SK-N-SH (cell line): Measurements from ENCODE around the gene DNM2. TPM values are rescaled to one million over a fixed set of nuclear protein-coding genes. Genes with fewer than 3 reads are reported as not detected.

ENCODE experiments used
- CTCF ChIA-PET: fragments of 300-600, 350-600 bp; formaldehyde crosslinking; extraction: SDS; loops from one replicate; lab custom pipeline; 2021; lab: Yijun Ruan, JAX
- POLR2A ChIA-PET: fragments of 350-600 bp; sonication (Branson Sonifier 250); formaldehyde crosslinking; extraction: SDS; loops from one replicate; lab custom pipeline; 2020; ENCODE audit warnings: antibody characterized with exemption, inconsistent platforms; lab: Yijun Ruan, JAX
- DNase-seq: peaks from one replicate; pipeline ENCODE4 v3.0.0; 2012
- H2AFZ ChIP-seq: fragments of 200-600 bp; sonication (generic); 2 replicates; pipeline ENCODE4 v1.8.1; 2016; ENCODE audit warnings: antibody characterized with exemption, mild to moderate bottlenecking, low read depth
- H3F3A ChIP-seq: fragments of 200-600 bp; sonication (generic); replicated peaks from 2 replicates; pipeline ENCODE3; 2016; ENCODE audit warnings: antibody characterized with exemption, mild to moderate bottlenecking; ENCODE audit not compliant: insufficient read depth
- H3K27ac ChIP-seq, 2 experiments: fragments of 200-500 bp in 1 of 2; fragments of 200-600 bp in 1 of 2; sonication (Bioruptor generic) in 1 of 2; sonication (generic), shearing (Covaris generic) in 1 of 2; 2 replicates each; pipeline versions ENCODE4 v1.5.1 to v1.6.1; 2014 to 2016; ENCODE audit warnings: low read depth in 2 of 2, inconsistent platforms in 1 of 2, low read length in 1 of 2, mild to moderate bottlenecking in 1 of 2, mixed read lengths in 1 of 2
- H3K27me3 ChIP-seq: fragments of 200-600 bp; sonication (generic), shearing (Covaris generic); 2 replicates; pipeline ENCODE4 v1.6.1; 2016; ENCODE audit warnings: mixed run types; ENCODE audit not compliant: insufficient read depth
- H3K36me3 ChIP-seq, 2 experiments: fragments of 200-500 bp in 1 of 2; fragments of 200-600 bp in 1 of 2; sonication (Bioruptor generic) in 1 of 2; sonication (generic) in 1 of 2; replicated peaks in 1 of 2; 2 replicates each; pipeline versions ENCODE3 to v1.5.1; 2014 to 2016; ENCODE audit warnings: low read length in 1 of 2, mild to moderate bottlenecking in 1 of 2; ENCODE audit not compliant: insufficient read depth in 2 of 2, control insufficient read depth in 1 of 2
- H3K4me1 ChIP-seq, 2 experiments: fragments of 200-500 bp in 1 of 2; fragments of 200-600 bp in 1 of 2; sonication (Bioruptor generic) in 1 of 2; sonication (generic), shearing (Covaris generic) in 1 of 2; 2 replicates each; pipeline versions ENCODE4 v1.5.1 to v1.6.1; 2014 to 2016; ENCODE audit warnings: low read depth in 1 of 2, low read length in 1 of 2, mixed run types in 1 of 2; ENCODE audit not compliant: insufficient read depth in 2 of 2, control insufficient read depth in 1 of 2
- H3K4me2 ChIP-seq: fragments of 200-600 bp; sonication (generic), shearing (Covaris generic); 2 replicates; pipeline ENCODE4 v1.6.1; 2017; ENCODE audit warnings: mixed run types
- H3K4me3 ChIP-seq, 2 experiments: fragments of 200-500 bp in 1 of 2; fragments of 200-600 bp in 1 of 2; sonication (Bioruptor generic) in 1 of 2; sonication (generic), shearing (Covaris generic) in 1 of 2; 2 replicates each; pipeline versions ENCODE4 v1.5.1 to v1.8.1; 2014 to 2016; ENCODE audit warnings: low read depth in 2 of 2, inconsistent platforms in 1 of 2, low read length in 1 of 2, mild to moderate bottlenecking in 1 of 2, mixed read lengths in 1 of 2, moderate library complexity in 1 of 2
- H3K79me2 ChIP-seq: fragments of 200-600 bp; sonication (generic); 2 replicates; pipeline ENCODE4 v1.8.1; 2017; ENCODE audit warnings: mild to moderate bottlenecking; ENCODE audit not compliant: insufficient read depth
- H3K9ac ChIP-seq: fragments of 200-600 bp; sonication (generic); 2 replicates; pipeline ENCODE4 v1.6.1; 2017; ENCODE audit warnings: mixed run types
- H3K9me2 ChIP-seq: fragments of 200-600 bp; sonication (generic); 2 replicates; pipeline ENCODE4 v1.6.1; 2017; ENCODE audit warnings: mixed run types
- H3K9me3 ChIP-seq: fragments of 200-600 bp; sonication (generic); 2 replicates; pipeline ENCODE4 v1.6.1; 2017; ENCODE audit warnings: mixed run types, mild to moderate bottlenecking, moderate library complexity
- H4K20me1 ChIP-seq: fragments of 200-600 bp; sonication (generic); 2 replicates; pipeline ENCODE4 v1.6.1; 2017; ENCODE audit warnings: mild to moderate bottlenecking, mixed run types; ENCODE audit not compliant: insufficient read depth
- CHD2 ChIP-seq: fragments of 150-350 bp; IDR thresholded peaks from 2 replicates; pipeline ENCODE4 v1.6.1; 2018; ENCODE audit warnings: low read length; ENCODE audit not compliant: partially characterized antibody
- CTCF ChIP-seq: fragments of 200-600 bp; sonication (generic); IDR thresholded peaks from 2 replicates; pipeline ENCODE4 v1.6.1; 2017; ENCODE audit warnings: antibody characterized with exemption, mild to moderate bottlenecking, moderate library complexity
- FOXM1 ChIP-seq: IDR thresholded peaks from 2 replicates; pipeline ENCODE4 v1.4.0; 2012; ENCODE audit warnings: low read depth, mild to moderate bottlenecking
- IRF3 ChIP-seq: fragments of 150-350 bp; IDR thresholded peaks from 2 replicates; pipeline ENCODE4 v1.6.1; 2016; ENCODE audit warnings: mild to moderate bottlenecking, low read depth, low read length
- JUND ChIP-seq: IDR thresholded peaks from 2 replicates; pipeline ENCODE4 v1.4.0; 2012
- MAX ChIP-seq: IDR thresholded peaks from 2 replicates; pipeline ENCODE4 v1.4.0; 2012; ENCODE audit warnings: low read depth
- MEF2A ChIP-seq: IDR thresholded peaks from 2 replicates; pipeline ENCODE4 v1.4.0; 2012; ENCODE audit warnings: low read depth, borderline replicate concordance
- MXI1 ChIP-seq: IDR thresholded peaks from 2 replicates; pipeline ENCODE4 v1.6.1; 2012; ENCODE audit warnings: mild to moderate bottlenecking, low read depth, low read length, improper control_type of control experiment
- NFIC ChIP-seq: IDR thresholded peaks from 2 replicates; pipeline ENCODE4 v1.4.0; 2012; ENCODE audit warnings: borderline replicate concordance
- PBX3 ChIP-seq: IDR thresholded peaks from 2 replicates; pipeline ENCODE4; 2012
- RAD21 ChIP-seq: IDR thresholded peaks from 2 replicates; pipeline ENCODE4 v1.6.1; 2012; ENCODE audit warnings: mild to moderate bottlenecking, low read length
- RCOR1 ChIP-seq: fragments of 150-350 bp; IDR thresholded peaks from 2 replicates; pipeline ENCODE4 v1.6.1; 2017; ENCODE audit warnings: antibody characterized with exemption, low read length
- REST ChIP-seq: IDR thresholded peaks from 2 replicates; pipeline ENCODE4 v1.6.1; 2012; ENCODE audit warnings: mild to moderate bottlenecking, low read depth, low read length, moderate library complexity
- RXRA ChIP-seq: IDR thresholded peaks from 2 replicates; pipeline ENCODE4 v1.4.0; 2012; ENCODE audit warnings: low read depth, mild to moderate bottlenecking, borderline replicate concordance
- SMC3 ChIP-seq: IDR thresholded peaks from 2 replicates; pipeline ENCODE4 v1.6.1; 2012; ENCODE audit warnings: low read depth, low read length, improper control_type of control experiment
- TAF1 ChIP-seq: IDR thresholded peaks from 2 replicates; pipeline ENCODE4 v1.6.1; 2012; ENCODE audit warnings: low read depth, mild to moderate bottlenecking, low read length, moderate library complexity, borderline replicate concordance
- TEAD4 ChIP-seq: IDR thresholded peaks from 2 replicates; pipeline ENCODE4 v1.4.0; 2012; ENCODE audit warnings: mild to moderate bottlenecking, borderline replicate concordance; ENCODE audit not compliant: insufficient read depth
- USF1 ChIP-seq: IDR thresholded peaks from 2 replicates; pipeline ENCODE4 v1.4.0; 2012; ENCODE audit warnings: low read depth, borderline replicate concordance
- USF2 ChIP-seq: fragments of 150-350 bp; IDR thresholded peaks from 2 replicates; pipeline ENCODE4 v1.6.1; 2017; ENCODE audit warnings: antibody characterized with exemption, low read length, low read depth, borderline replicate concordance
- WGBS: methylation state at CpG from one replicate; pipeline ENCODE4 v1.1.6; 2017; ENCODE audit warnings: low lambda C conversion rate; 5-methylcytosine and 5-hydroxymethylcytosine counted together
- polyA plus RNA-seq, 3 experiments: library from polyadenylated mRNA; depleted of rRNA; stranded (reverse); fragments of >200 nt; gene quantifications; 2 replicates each; pipeline ENCODE4 v1.2.3, GENCODE V29; 2012

The DNM2 gene
- polyA plus RNA-seq, 1 of the 3 experiments (the other 2 are of a cell fraction): 52.5 TPM

GRCh38 chr19:10747271-10747670 is 29.4 kb downstream of the DNM2 start:
- Histone ChIP-seq H3K4me3 (no peak overlapping the region), H3K27ac (no peak overlapping the region), H3K9ac (no peak overlapping the region), H4K20me1 (peaks cover 98% of the 10 kb centered on the region), H3K9me3 (no peaks in the 10 kb centered on the region), H3K4me2 (no peak overlapping the region), H3K27me3 (no peaks in the 10 kb centered on the region), H3K79me2 (peaks cover 97% of the 10 kb centered on the region), H3K9me2 (no peaks in the 10 kb centered on the region), H3K36me3 (no peaks in the 10 kb centered on the region), H3K4me1 (peaks cover 9 to 38% of the 10 kb centered on the region in 2 experiments; a peak in 3 of 4 replicates), H3F3A (peaks cover 6% of the 10 kb centered on the region), H2AFZ (no peak overlapping the region)
- no peak for TF ChIP-seq USF2
- no peak for TF ChIP-seq RXRA
- TF ChIP-seq MAX: no peak
- TF ChIP-seq USF1: no peak
- no peak for TF ChIP-seq RAD21
- no peak for TF ChIP-seq PBX3
- TF ChIP-seq JUND: no peak
- no peak for TF ChIP-seq MEF2A
- TF ChIP-seq IRF3: no peak
- TF ChIP-seq SMC3: no peak
- no peak for TF ChIP-seq NFIC
- no peak for TF ChIP-seq MXI1
- TF ChIP-seq RCOR1: no peak
- TF ChIP-seq FOXM1: no peak
- TF ChIP-seq TAF1: no peak
- 87% methylated on average over 6 of the region's 6 CpGs for WGBS
- ChIA-PET CTCF (interaction anchor here (0.6 kb wide), 1 partner anchor 19 kb away, joined by 3 read pairs; no protein-coding TSS in a partner anchor), POLR2A (no interaction called here)
- DNase-seq: no peak

- DNase-seq: no peak
- Histone ChIP-seq H3K4me3 (no peak overlapping the region), H3K4me1 (peaks cover 9 to 38% of the 10 kb centered on the region in 2 experiments; a peak in 3 of 4 replicates), H3K27ac (no peak overlapping the region; a peak in 1 of 4 replicates), H3K79me2 (peaks cover 97% of the 10 kb centered on the region), H3K27me3 (no peaks in the 10 kb centered on the region), H3K4me2 (no peak overlapping the region), H3K9me2 (no peaks in the 10 kb centered on the region), H3K36me3 (no peaks in the 10 kb centered on the region), H4K20me1 (peaks cover 98% of the 10 kb centered on the region), H3F3A (peaks cover 6% of the 10 kb centered on the region), H3K9ac (no peak overlapping the region), H2AFZ (no peak overlapping the region), H3K9me3 (no peaks in the 10 kb centered on the region)
- CTCF ChIA-PET: interaction anchor here (0.6 kb wide), 1 partner anchor 20 kb away, joined by 3 read pairs; no protein-coding TSS in a partner anchor
- WGBS: 87% methylated on average over 8 of the region's 8 CpGs
- POLR2A ChIA-PET: no interaction called here
- TF ChIP-seq NFIC (no peak), TAF1 (no peak), CHD2 (no peak), REST (no peak), CTCF (no peak), TEAD4 (no peak)
These were observed 29.8 kb downstream of the DNM2 start for GRCh38 chr19:10747674-10748073.
